Hepatocyte (in vitro differentiated cells): ENCODE results near the gene IL17RB. TPM values are rescaled to one million over a fixed set of nuclear protein-coding genes. Genes with fewer than 3 reads are reported as not detected.

Experiments used
- DNase-seq: peaks from one replicate; pipeline ENCODE4 v3.0.0-alpha.2; 2016; ENCODE audit warnings: low spot score
- H2AFZ ChIP-seq: fragments of 200-600 bp; sonication (generic); 2 replicates; pipeline ENCODE4 v1.6.0; 2016; ENCODE audit warnings: antibody characterized with exemption, mild to moderate bottlenecking
- H3K27ac ChIP-seq: fragments of 200-600 bp; sonication (generic); 2 replicates; pipeline ENCODE4 v1.5.1; 2016; ENCODE audit warnings: mild to moderate bottlenecking
- H3K27me3 ChIP-seq: fragments of 200-600 bp; sonication (generic); 2 replicates; pipeline ENCODE4 v1.6.1; 2016
- H3K36me3 ChIP-seq: fragments of 200-600 bp; sonication (generic); replicated peaks from 2 replicates; pipeline ENCODE4 v1.5.1; 2016; ENCODE audit warnings: low read depth; ENCODE audit not compliant: insufficient read depth
- H3K4me1 ChIP-seq: fragments of 200-600 bp; sonication (generic); 2 replicates; pipeline ENCODE4 v1.5.1; 2016; ENCODE audit warnings: mild to moderate bottlenecking, moderate library complexity; ENCODE audit not compliant: insufficient read depth
- H3K4me2 ChIP-seq: fragments of 200-600 bp; sonication (generic); 2 replicates; pipeline ENCODE4 v1.6.0; 2016
- H3K4me3 ChIP-seq: fragments of 200-600 bp; sonication (generic); 2 replicates; pipeline ENCODE4 v1.5.1; 2016; ENCODE audit warnings: mild to moderate bottlenecking
- H3K79me2 ChIP-seq: fragments of 200-600 bp; sonication (generic); 2 replicates; pipeline ENCODE4 v1.6.0; 2017; ENCODE audit warnings: mild to moderate bottlenecking
- H3K9me2 ChIP-seq: fragments of 200-600 bp; sonication (generic); replicated peaks from 2 replicates; pipeline ENCODE4 v1.6.0; 2017; ENCODE audit warnings: mild to moderate bottlenecking; ENCODE audit not compliant: insufficient read depth
- H3K9me3 ChIP-seq: fragments of 200-600 bp; sonication (generic); 2 replicates; pipeline ENCODE4 v1.5.1; 2016; ENCODE audit warnings: low read depth, mild to moderate bottlenecking
- H4K20me1 ChIP-seq: fragments of 200-600 bp; sonication (generic); 2 replicates; pipeline ENCODE4 v1.6.0; 2016; ENCODE audit warnings: mild to moderate bottlenecking; ENCODE audit not compliant: insufficient read depth, poor library complexity, severe bottlenecking
- EZH2 ChIP-seq: fragments of 200-600 bp; sonication (generic); IDR thresholded peaks from 2 replicates; pipeline ENCODE4 v1.6.1; 2016; ENCODE audit warnings: antibody characterized with exemption, mild to moderate bottlenecking, borderline replicate concordance
- EZH2phosphoT487 ChIP-seq: fragments of 200-600 bp; sonication (generic); IDR thresholded peaks from one replicate; pipeline ENCODE4 v1.6.1; 2018; ENCODE audit warnings: antibody characterized with exemption, mild to moderate bottlenecking, low read depth, moderate library complexity; ENCODE audit not compliant: unreplicated experiment, severe bottlenecking
- WGBS: methylation state at CpG from one replicate; pipeline ENCODE4 v1.1.6; 2016; ENCODE audit warnings: low lambda C conversion rate; ENCODE audit errors: missing lambda C conversion rate; 5-methylcytosine and 5-hydroxymethylcytosine counted together
- polyA plus RNA-seq: library from polyadenylated mRNA; unstranded; fragments of >200 nt; fragmentation: Nextera tagmentation; extraction: Ambion mirVana; gene quantifications from 2 replicates; pipeline ENCODE4 v1.2.1, GENCODE V29; 2016
- total RNA-seq: library from RNA; depleted of rRNA; stranded (reverse); fragments of >200 nt; gene quantifications from 2 replicates; pipeline ENCODE4 v1.2.3, GENCODE V29; 2014
- TF ChIP-seq, protein P1 (sequence below): fragments of 200-600 bp; sonication (generic); IDR thresholded peaks from 2 replicates; pipeline ENCODE4 v1.5.1; 2016; ENCODE audit warnings: antibody characterized with exemption, mild to moderate bottlenecking; ENCODE audit not compliant: poor library complexity

The IL17RB gene
- total and polyA plus RNA-seq, 2 experiments from 2014 or later = 14.1 to 17.4 TPM

DNA sequence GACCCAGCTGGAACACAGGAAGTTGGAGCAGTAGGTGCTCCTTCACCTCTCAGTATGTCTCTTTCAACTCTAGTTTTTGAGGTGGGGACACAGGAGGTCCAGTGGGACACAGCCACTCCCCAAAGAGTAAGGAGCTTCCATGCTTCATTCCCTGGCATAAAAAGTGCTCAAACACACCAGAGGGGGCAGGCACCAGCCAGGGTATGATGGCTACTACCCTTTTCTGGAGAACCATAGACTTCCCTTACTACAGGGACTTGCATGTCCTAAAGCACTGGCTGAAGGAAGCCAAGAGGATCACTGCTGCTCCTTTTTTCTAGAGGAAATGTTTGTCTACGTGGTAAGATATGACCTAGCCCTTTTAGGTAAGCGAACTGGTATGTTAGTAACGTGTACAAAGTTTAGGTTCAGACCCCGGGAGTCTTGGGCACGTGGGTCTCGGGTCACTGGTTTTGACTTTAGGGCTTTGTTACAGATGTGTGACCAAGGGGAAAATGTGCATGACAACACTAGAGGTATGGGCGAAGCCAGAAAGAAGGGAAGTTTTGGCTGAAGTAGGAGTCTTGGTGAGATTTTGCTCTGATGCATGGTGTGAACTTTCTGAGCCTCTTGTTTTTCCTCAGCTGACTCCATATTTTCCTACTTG lies 11.9 kb downstream of the IL17RB start:
- no peaks in the 10 kb centered on the region for H3K36me3 ChIP-seq
- no peak for DNase-seq
- H3K79me2 ChIP-seq = no peaks in the 10 kb centered on the region
- H4K20me1 ChIP-seq = no peaks in the 10 kb centered on the region
- no peaks in the 10 kb centered on the region for H3K9me2 ChIP-seq
- no peak overlapping the region for H3K27ac ChIP-seq
- no peak overlapping the region for H3K4me2 ChIP-seq
- TF ChIP-seq, protein P1, sequence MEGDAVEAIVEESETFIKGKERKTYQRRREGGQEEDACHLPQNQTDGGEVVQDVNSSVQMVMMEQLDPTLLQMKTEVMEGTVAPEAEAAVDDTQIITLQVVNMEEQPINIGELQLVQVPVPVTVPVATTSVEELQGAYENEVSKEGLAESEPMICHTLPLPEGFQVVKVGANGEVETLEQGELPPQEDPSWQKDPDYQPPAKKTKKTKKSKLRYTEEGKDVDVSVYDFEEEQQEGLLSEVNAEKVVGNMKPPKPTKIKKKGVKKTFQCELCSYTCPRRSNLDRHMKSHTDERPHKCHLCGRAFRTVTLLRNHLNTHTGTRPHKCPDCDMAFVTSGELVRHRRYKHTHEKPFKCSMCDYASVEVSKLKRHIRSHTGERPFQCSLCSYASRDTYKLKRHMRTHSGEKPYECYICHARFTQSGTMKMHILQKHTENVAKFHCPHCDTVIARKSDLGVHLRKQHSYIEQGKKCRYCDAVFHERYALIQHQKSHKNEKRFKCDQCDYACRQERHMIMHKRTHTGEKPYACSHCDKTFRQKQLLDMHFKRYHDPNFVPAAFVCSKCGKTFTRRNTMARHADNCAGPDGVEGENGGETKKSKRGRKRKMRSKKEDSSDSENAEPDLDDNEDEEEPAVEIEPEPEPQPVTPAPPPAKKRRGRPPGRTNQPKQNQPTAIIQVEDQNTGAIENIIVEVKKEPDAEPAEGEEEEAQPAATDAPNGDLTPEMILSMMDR = no peak
- no peak for TF ChIP-seq EZH2phosphoT487
- no peak for TF ChIP-seq EZH2
- no peaks in the 10 kb centered on the region for H3K27me3 ChIP-seq
- 85% methylated on average over 7 of the region's 7 CpGs for WGBS
- no peaks in the 10 kb centered on the region for H3K4me1 ChIP-seq
- no peak overlapping the region for H2AFZ ChIP-seq
- no peaks in the 10 kb centered on the region for H3K9me3 ChIP-seq
- H3K4me3 ChIP-seq = no peak overlapping the region

DNA sequence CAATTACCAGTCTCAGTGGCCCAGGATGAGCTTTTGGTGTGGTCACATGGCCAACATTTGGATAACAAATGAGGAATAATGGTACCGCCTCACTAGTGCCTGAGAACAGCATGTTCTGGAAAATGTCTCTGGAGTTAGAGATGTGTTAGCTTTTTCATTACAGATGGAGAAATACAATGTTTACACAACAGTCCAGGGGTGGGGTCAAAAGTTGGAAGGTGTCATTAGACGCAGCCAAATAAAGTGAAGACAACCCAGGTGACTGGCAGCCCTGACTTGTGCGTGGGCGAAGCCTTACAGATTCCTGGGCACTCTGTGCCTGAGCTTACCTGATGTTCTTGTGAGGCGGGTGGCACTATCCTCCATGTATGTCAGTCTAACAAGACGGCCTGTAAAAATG lies 12.8 kb downstream of the IL17RB start:
- Histone ChIP-seq H3K4me1 (no peaks in the 10 kb centered on the region), H3K36me3 (no peaks in the 10 kb centered on the region), H3K9me3 (no peaks in the 10 kb centered on the region), H3K79me2 (no peaks in the 10 kb centered on the region), H4K20me1 (no peaks in the 10 kb centered on the region), H3K27me3 (no peaks in the 10 kb centered on the region), H3K4me3 (no peak overlapping the region), H3K9me2 (no peaks in the 10 kb centered on the region), H2AFZ (no peak overlapping the region), H3K4me2 (no peak overlapping the region), H3K27ac (no peak overlapping the region)
- TF ChIP-seq EZH2 = no peak
- 94% methylated on average over 6 of the region's 6 CpGs for WGBS
- no peak for DNase-seq

DNA sequence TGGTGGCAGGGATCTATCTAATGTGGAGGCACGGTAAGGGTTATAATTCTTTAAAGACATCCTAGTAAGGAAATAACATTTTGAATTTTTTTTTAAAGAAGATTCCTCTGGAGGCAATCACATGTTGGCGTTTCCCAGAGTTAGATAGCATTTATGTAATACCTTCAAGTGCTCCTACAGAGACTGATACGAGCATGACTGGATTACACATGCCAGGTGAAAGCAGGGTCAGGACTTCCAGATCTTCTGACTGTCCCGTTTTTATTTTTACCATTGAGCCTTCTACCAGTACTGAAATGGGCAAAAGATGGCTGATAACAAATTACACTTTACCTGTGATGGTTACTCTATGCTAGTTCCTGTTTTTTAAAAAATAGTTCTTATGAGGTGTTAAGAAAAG lies 13.8 kb downstream of the IL17RB start:
- TF ChIP-seq, protein P1 = no peak
- TF ChIP-seq EZH2phosphoT487 (no peak), EZH2 (no peak)
- Histone ChIP-seq H3K4me2 (no peak overlapping the region), H2AFZ (no peak overlapping the region), H3K4me1 (no peaks in the 10 kb centered on the region), H3K4me3 (no peak overlapping the region), H3K36me3 (no peaks in the 10 kb centered on the region), H3K9me2 (no peaks in the 10 kb centered on the region), H4K20me1 (no peaks in the 10 kb centered on the region), H3K27me3 (no peaks in the 10 kb centered on the region), H3K27ac (no peak overlapping the region), H3K79me2 (no peaks in the 10 kb centered on the region), H3K9me3 (no peaks in the 10 kb centered on the region)
- no peak for DNase-seq
- WGBS = 92% methylated on average over 4 of the region's 4 CpGs

DNA sequence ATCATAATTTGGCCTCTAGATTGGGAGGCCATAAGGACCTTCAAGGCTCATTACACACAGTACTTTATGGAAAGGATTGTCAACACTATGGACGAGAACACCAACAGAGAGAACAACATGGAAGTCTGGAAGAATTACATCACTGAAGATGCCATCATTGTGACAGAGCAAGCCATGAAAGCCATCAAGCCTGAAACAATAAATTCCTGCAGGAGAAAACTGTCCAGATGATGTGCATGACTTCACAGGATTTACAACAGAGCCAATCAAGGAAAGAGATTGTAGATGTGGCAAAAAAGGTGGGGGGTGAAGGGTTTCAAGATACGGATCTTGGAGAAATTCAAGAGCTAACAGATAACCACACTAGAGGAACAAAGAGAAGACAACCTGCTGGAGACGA lies 15.9 kb downstream of the IL17RB start:
- Histone ChIP-seq H3K4me3 (no peak overlapping the region), H2AFZ (no peak overlapping the region), H3K79me2 (no peaks in the 10 kb centered on the region), H3K9me3 (no peaks in the 10 kb centered on the region), H3K36me3 (no peaks in the 10 kb centered on the region), H3K4me1 (no peaks in the 10 kb centered on the region), H3K9me2 (no peaks in the 10 kb centered on the region), H3K27ac (peak overlapping the region; percentile 67), H3K4me2 (no peak overlapping the region), H3K27me3 (no peaks in the 10 kb centered on the region), H4K20me1 (no peaks in the 10 kb centered on the region)
- 80% methylated on average over 3 of the region's 3 CpGs for WGBS
- TF ChIP-seq EZH2phosphoT487 (no peak), EZH2 (no peak)
- TF ChIP-seq, protein P1 = no peak
- no peak for DNase-seq
